PC-9 (cell line): Measurements from ENCODE around the gene HEBP1. TPM values are rescaled to one million over a fixed set of nuclear protein-coding genes. Genes with fewer than 3 reads are reported as not detected.

ENCODE experiments used
- BruUV-seq: library from RNA; stranded (reverse); fragments of 400-500 nt; replicated peaks from 2 replicates; lab custom pipeline; 2021; lab: Mats Ljungman, UMichigan
- CTCF ChIA-PET: fragments of 300-600 bp; sonication (Branson Sonifier 250); formaldehyde crosslinking; loops from one replicate; lab custom pipeline; 2022; ENCODE audit warnings: antibody characterized with exemption; lab: Charles Lee
- POLR2A ChIA-PET: fragments of 300-600 bp; sonication (Branson Sonifier 250); formaldehyde crosslinking; loops from one replicate; lab custom pipeline; 2022; ENCODE audit warnings: antibody characterized with exemption; ENCODE audit not compliant: unreplicated experiment; lab: Charles Lee
- DNase-seq, 2 experiments: peaks; one replicate each; pipeline versions ENCODE4 v3.0.0 to v3.0.0-alpha.2; 2015 to 2022; ENCODE audit warnings: mixed read lengths in 1 of 2
- H2AFZ ChIP-seq: fragments of 200-600 bp; sonication (generic); 2 replicates; pipeline ENCODE4 v1.8.1; 2017; ENCODE audit warnings: antibody characterized with exemption
- H3F3A ChIP-seq: fragments of 200-600 bp; sonication (generic); 2 replicates; pipeline ENCODE4 v1.8.1; 2017; ENCODE audit warnings: antibody characterized with exemption, mild to moderate bottlenecking, low read depth; ENCODE audit not compliant: insufficient read depth
- H3K27ac ChIP-seq: fragments of 200-600 bp; sonication (generic); 2 replicates; pipeline ENCODE4 v1.6.1; 2016; ENCODE audit warnings: mixed run types
- H3K27me3 ChIP-seq: fragments of 200-600 bp; sonication (generic); 2 replicates; pipeline ENCODE4 v1.6.1; 2016; ENCODE audit warnings: low read depth, mixed run types; ENCODE audit not compliant: insufficient read depth
- H3K36me3 ChIP-seq: fragments of 200-600 bp; sonication (generic); 2 replicates; pipeline ENCODE4 v1.6.1; 2016; ENCODE audit warnings: low read depth, mixed run types
- H3K4me1 ChIP-seq: fragments of 200-600 bp; sonication (generic); replicated peaks from 2 replicates; pipeline ENCODE4 v1.6.1; 2016; ENCODE audit warnings: mixed run types; ENCODE audit not compliant: insufficient read depth
- H3K4me2 ChIP-seq: fragments of 200-600 bp; sonication (generic); 2 replicates; pipeline ENCODE4 v1.6.1; 2017; ENCODE audit warnings: mixed run types
- H3K4me3 ChIP-seq: fragments of 200-600 bp; sonication (generic); 2 replicates; pipeline ENCODE4 v1.6.1; 2016; ENCODE audit warnings: mixed run types
- H3K79me2 ChIP-seq: fragments of 200-600 bp; sonication (generic); 2 replicates; pipeline ENCODE4 v1.6.1; 2017; ENCODE audit warnings: low read depth, mixed run types
- H3K9me2 ChIP-seq: fragments of 200-600 bp; sonication (generic); 2 replicates; pipeline ENCODE4 v1.8.1; 2017; ENCODE audit warnings: mild to moderate bottlenecking; ENCODE audit not compliant: insufficient read depth
- H3K9me3 ChIP-seq: fragments of 200-600 bp; sonication (generic); 2 replicates; pipeline ENCODE4 v1.8.1; 2016; ENCODE audit warnings: low read depth; ENCODE audit not compliant: insufficient read depth
- H4K20me1 ChIP-seq: fragments of 200-600 bp; sonication (generic); 2 replicates; pipeline ENCODE4 v1.8.1; 2017; ENCODE audit not compliant: insufficient read depth
- EZH2 ChIP-seq: fragments of 200-600 bp; sonication (generic); IDR thresholded peaks from 2 replicates; pipeline ENCODE4 v1.8.0; 2017; ENCODE audit warnings: antibody characterized with exemption, low read depth
- intact Hi-C: fragments of 100-400 bp; cut with micrococcal nuclease; formaldehyde crosslinking; loops from one replicate; pipeline ENCODE4 v1.10.0; 2022; ENCODE audit not compliant: unreplicated experiment
- total RNA-seq: library from RNA; stranded (reverse); gene quantifications from 2 replicates; pipeline ENCODE4 v1.2.3, GENCODE V29; 2021
- TF ChIP-seq, protein P1 (sequence below): fragments of 200-600 bp; sonication (generic); conservative IDR thresholded peaks from 2 replicates; pipeline ENCODE4 v1.6.1; 2017; ENCODE audit warnings: mixed run types, antibody characterized with exemption, mild to moderate bottlenecking, moderate library complexity

HEBP1 gene
- total RNA-seq, 1 experiment from 2014 or later: 148 TPM

DNA sequence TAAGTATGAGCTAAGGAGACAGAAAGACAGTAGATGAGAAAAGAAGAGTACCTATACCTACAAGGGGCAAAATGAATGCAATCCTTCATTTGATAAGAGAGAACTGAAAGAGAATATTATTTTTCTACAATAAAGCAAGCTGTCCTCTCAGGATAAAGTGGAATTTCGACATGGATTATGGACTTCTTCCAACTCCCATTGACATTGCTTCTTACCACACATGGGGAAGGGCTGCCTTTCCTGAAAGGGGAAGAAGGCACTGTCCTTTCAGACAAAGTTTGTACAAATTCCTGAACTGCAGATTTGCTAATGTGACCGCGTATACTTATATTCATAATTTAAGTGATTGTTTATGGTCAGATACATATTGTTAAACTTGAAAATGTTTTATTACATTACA lies 4.3 kb upstream of the HEBP1 start:
- H3K4me1 ChIP-seq: peaks cover 5% of the 10 kb centered on the region
- H3K36me3 ChIP-seq: no peaks in the 10 kb centered on the region
- no peak for DNase-seq
- no peak overlapping the region for H2AFZ ChIP-seq
- H4K20me1 ChIP-seq: no peaks in the 10 kb centered on the region
- no peaks in the 10 kb centered on the region for H3K27me3 ChIP-seq
- no peak overlapping the region for H3K4me3 ChIP-seq
- ChIA-PET CTCF (no interaction called here), POLR2A (no interaction called here)
- H3F3A ChIP-seq: peaks cover 12% of the 10 kb centered on the region
- H3K27ac ChIP-seq: no peak overlapping the region
- BruUV-seq: no TSS peak
- no peaks in the 10 kb centered on the region for H3K9me3 ChIP-seq
- H3K79me2 ChIP-seq: peaks cover 16% of the 10 kb centered on the region
- intact Hi-C loops: no loop called here
- H3K9me2 ChIP-seq: no peaks in the 10 kb centered on the region; the same call in 1 of the 2 replicates
- TF ChIP-seq EZH2: no peak
- TF ChIP-seq, protein P1, sequence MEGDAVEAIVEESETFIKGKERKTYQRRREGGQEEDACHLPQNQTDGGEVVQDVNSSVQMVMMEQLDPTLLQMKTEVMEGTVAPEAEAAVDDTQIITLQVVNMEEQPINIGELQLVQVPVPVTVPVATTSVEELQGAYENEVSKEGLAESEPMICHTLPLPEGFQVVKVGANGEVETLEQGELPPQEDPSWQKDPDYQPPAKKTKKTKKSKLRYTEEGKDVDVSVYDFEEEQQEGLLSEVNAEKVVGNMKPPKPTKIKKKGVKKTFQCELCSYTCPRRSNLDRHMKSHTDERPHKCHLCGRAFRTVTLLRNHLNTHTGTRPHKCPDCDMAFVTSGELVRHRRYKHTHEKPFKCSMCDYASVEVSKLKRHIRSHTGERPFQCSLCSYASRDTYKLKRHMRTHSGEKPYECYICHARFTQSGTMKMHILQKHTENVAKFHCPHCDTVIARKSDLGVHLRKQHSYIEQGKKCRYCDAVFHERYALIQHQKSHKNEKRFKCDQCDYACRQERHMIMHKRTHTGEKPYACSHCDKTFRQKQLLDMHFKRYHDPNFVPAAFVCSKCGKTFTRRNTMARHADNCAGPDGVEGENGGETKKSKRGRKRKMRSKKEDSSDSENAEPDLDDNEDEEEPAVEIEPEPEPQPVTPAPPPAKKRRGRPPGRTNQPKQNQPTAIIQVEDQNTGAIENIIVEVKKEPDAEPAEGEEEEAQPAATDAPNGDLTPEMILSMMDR: no peak
- no peak overlapping the region for H3K4me2 ChIP-seq

DNA sequence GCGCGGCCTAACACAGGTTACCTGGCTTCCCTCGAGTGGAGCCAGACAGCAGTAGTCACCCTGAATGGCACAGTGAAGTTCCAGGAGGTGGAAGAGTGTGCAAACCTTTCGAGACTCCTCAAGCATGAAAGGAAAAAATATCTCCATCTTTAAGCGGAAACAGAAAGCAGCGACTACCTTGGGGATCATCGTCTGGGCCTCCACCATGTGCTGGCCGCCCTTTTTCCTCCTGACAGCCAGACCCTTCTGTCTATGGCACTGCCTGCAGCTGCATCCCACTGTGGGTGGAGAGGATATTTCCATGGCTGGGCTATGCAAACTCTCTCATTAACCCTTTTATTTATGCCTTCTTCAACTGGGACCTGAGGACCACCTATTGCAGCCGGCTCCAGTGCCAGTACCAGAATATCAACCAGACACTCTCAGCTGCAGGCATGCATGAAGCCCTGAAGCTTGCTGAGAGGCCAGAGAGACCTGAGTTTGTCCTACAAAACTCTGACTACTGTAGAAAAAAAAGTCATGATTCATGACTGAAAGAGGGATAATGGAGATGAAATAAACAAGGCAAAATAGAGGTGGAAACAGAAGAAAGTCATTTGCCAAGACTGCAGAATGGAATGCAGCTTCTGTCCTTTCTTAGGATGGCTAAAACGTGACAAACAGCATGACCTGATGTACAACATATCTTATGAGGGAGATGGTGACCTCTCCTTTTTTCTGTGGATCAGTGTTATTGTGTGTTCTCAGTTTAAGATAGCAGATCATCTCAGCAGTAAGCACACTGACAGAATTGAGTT lies 2.4 kb upstream of the HEBP1 start:
- TF ChIP-seq EZH2: no peak
- TF ChIP-seq, protein P1: no peak
- POLR2A ChIA-PET: no interaction called here
- 0 out of 2 replicates have a peak, but pooled peaks cover 10% of the 10 kb centered on the region for H4K20me1 ChIP-seq
- peaks cover 12% of the 10 kb centered on the region for H3F3A ChIP-seq
- no peaks in the 10 kb centered on the region for H3K36me3 ChIP-seq
- no peaks in the 10 kb centered on the region for H3K9me3 ChIP-seq
- no TSS peak for BruUV-seq
- H3K27ac ChIP-seq: no peak overlapping the region
- peaks cover 18% of the 10 kb centered on the region for H3K4me1 ChIP-seq
- H2AFZ ChIP-seq: no peak overlapping the region
- H3K79me2 ChIP-seq: peaks cover 35% of the 10 kb centered on the region
- DNase-seq: no peak
- intact Hi-C loops: no loop called here
- H3K4me2 ChIP-seq: no peak overlapping the region; the same call in 1 of the 2 replicates
- no peaks in the 10 kb centered on the region; the same call in 1 of the 2 replicates for H3K9me2 ChIP-seq
- no peak overlapping the region for H3K4me3 ChIP-seq
- CTCF ChIA-PET: interaction anchor here (1.1 kb wide), 1 partner anchor 94 kb away, joined by 5 read pairs; no protein-coding TSS in a partner anchor
- no peaks in the 10 kb centered on the region for H3K27me3 ChIP-seq

DNA sequence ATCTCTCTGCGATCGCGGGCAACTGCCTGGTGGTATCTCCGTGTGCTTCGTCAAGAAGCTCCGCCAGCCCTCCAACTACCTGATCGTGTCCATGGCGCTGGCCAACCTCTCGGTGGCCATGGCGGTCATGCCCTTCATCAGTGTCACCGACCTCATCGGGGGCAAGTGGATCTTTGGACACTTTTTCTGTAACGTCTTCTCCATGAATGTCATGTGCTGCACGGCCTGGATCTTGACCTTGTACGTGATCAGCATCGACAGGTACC lies 1.6 kb upstream of the HEBP1 start:
- Histone ChIP-seq H3K4me1 (peaks cover 18% of the 10 kb centered on the region), H3K9me3 (no peaks in the 10 kb centered on the region), H3F3A (peaks cover 9% of the 10 kb centered on the region), H2AFZ (peak overlapping the region; percentile 84; the same call in 1 of the 2 replicates), H3K9me2 (no peaks in the 10 kb centered on the region), H3K4me3 (peak overlapping the region; percentile 99), H3K79me2 (peaks cover 43% of the 10 kb centered on the region), H4K20me1 (0 out of 2 replicates have a peak, but pooled peaks cover 10% of the 10 kb centered on the region), H3K27me3 (no peaks in the 10 kb centered on the region), H3K36me3 (no peaks in the 10 kb centered on the region), H3K27ac (no peak overlapping the region), H3K4me2 (peak overlapping the region; percentile 90)
- CTCF ChIA-PET: interaction anchor here (1.1 kb wide), 1 partner anchor 95 kb away, joined by 5 read pairs; no protein-coding TSS in a partner anchor
- TF ChIP-seq EZH2: no peak
- TF ChIP-seq, protein P1: no peak
- DNase-seq: no peak
- POLR2A ChIA-PET: no interaction called here
- no TSS peak for BruUV-seq
- intact Hi-C loops: loop anchor here (2.0 kb wide), 1 partner anchor 207 kb away; no protein-coding TSS in a partner anchor
